ENCODE measurements around the gene TAT.

TAT gene

GRCh38 chr16:71524566-71525553 lies 52.0 kb downstream of the TAT start:
- ChIA-PET POLR2A (interaction anchor here (0.6 kb wide), 1 partner anchor 50 kb away, joined by 3 read pairs; no protein-coding TSS in a partner anchor), CTCF (interaction anchor here (2.7 kb wide), 1 partner anchor 14 kb away, joined by 19 read pairs; no protein-coding TSS in a partner anchor)
- no peak for DNase-seq (ENCODE audit: extremely low spot score)

GRCh38 chr16:71520550-71520949 lies 56.3 kb downstream of the TAT start:
- CTCF ChIA-PET, result interaction anchor here (1.1 to 1.4 kb wide), 3 partner anchors 18 to 108 kb away, joined by 3 to 4 read pairs (median 3); no protein-coding TSS in a partner anchor
- POLR2A ChIA-PET, result no interaction called here
- no peak for DNase-seq (ENCODE audit: extremely low spot score)
- no peak for TF ChIP-seq CTCF (IDR thresholded peaks at IDR 0.05; ENCODE audit: control extremely low read depth, extremely low read depth, low read depth, missing control alignments)

More at GRCh38 chr16:71524566-71525553, 52.0 kb downstream of the TAT start:
- TF ChIP-seq CTCF (IDR thresholded peaks at IDR 0.05; ENCODE audit: control extremely low read depth, extremely low read depth, low read depth, missing control alignments), result no peak

Measured in GM10248 (cell line).